Ecto neural progenitor cell (in vitro differentiated cells): ENCODE data around the gene LSM11.

Source experiments
- DNase-seq: peaks from one replicate; pipeline ENCODE4 v3.0.0-alpha.2; 2018; ENCODE audit warnings: low spot score

LSM11 gene

DNA sequence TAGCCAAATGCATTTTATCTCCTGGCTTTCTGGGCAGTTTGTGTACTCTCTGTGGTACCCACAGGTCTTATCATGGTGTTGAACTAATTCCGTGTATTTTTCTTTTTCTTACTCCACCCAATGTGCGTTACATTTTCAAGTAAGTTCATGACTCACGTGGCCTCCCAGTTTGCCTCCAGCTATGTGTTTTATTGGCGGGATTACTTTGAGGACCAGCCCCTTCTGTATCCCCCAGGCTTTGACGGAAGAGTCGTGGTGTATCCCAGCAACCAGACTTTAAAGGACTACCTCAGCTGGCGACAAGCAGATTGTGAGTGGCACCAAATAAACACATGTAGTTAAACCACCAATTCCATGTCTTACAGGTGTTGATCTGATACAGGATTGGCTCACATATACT is 9.1 kb upstream of the LSM11 start:
- no peak for DNase-seq

DNA sequence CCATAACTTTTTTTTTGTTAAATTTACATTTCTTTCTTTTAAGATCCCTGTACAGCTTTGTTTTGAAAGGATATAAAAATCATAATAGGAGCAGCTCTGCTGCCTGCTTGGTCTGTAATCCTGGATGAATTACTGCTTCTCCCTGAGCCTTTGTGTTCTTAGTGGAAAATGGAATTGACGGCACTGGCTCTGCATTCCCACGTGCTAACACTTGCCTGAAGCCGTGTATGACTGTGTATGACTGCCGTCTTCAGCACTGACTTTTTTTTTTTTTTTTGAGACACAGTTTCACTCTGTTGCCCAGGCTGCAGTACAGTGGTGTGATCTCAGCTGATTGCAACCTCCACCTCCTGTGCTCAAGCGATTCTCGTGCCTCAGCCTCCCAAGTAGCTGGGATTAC is 7.5 kb upstream of the LSM11 start:
- no peak for DNase-seq

DNA sequence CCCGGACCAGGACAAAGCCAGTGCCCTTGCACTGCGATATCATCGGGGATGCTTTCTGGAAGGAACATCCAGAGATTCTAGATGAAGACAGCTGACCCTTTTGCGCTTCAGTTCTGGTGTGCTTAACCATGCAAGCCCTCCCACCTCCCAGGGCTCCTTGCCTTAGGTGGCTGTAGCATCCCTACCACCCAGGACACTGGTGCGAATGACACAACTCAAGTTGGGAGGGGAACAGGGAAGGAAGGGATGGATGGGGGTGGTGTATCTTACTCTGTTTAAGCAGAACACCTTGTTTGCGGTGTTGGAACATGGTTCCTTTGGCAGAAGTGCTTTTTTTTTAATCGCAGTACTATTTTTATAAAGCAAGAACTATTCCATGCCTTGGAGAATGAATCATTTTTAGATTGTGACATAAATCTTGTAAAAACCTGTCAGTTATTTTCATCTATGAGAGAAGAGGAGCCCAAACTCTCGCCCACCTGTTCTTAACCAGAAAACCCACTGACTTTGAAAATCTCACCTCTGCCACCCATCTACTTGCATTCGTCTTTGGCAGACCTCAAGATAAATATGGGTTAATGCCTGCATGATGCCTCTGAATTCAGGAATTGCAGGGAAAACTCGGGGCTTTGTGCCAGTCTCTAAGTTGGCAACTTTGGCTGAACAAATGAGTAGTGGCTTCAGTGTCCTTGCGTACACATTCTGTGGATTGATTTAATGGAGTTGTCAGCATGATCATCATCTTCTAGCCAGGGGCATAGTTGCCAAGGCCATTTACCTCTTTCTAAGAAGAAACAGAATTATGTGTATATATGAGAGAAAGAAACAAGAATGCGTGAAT is 3.9 kb upstream of the LSM11 start:
- no peak for DNase-seq

DNA sequence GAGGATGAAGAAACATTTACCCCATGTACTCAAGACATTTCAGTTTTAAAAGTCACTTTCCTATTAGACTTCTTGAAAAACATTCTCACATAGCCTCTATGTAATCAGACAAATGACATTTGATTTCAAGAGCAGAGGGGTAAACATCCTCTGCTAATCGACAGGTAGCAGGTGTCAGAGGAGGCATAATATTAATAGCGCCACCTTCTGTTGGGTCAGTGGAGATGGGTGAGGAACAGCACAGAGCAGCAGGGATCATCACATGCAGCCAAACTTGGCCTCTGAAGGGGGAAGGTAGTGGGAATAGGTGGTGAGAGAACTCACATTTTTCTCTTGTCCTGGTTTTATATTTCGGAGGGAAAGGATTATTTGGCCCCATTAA is 3.3 kb upstream of the LSM11 start:
- no peak for DNase-seq

DNA sequence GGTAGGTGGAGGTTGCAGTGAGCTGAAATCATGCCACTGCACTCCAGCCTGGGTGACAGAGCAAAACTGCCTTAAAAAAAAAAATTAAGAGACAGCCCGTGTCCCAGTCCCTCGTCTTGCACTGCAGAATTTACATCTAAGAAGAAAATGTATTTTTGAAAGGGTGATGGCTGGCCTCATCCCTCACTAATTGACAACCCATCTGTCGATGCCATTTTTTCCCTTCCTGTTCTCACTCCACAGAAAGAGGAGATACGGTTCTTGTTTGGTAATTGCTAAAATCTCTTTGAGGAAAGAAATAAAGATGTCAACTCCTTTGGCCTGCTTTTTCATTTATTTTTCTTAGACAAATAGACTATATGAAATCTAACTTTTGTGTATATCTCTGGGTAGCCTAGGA is 2.4 kb upstream of the LSM11 start:
- no peak for DNase-seq

DNA sequence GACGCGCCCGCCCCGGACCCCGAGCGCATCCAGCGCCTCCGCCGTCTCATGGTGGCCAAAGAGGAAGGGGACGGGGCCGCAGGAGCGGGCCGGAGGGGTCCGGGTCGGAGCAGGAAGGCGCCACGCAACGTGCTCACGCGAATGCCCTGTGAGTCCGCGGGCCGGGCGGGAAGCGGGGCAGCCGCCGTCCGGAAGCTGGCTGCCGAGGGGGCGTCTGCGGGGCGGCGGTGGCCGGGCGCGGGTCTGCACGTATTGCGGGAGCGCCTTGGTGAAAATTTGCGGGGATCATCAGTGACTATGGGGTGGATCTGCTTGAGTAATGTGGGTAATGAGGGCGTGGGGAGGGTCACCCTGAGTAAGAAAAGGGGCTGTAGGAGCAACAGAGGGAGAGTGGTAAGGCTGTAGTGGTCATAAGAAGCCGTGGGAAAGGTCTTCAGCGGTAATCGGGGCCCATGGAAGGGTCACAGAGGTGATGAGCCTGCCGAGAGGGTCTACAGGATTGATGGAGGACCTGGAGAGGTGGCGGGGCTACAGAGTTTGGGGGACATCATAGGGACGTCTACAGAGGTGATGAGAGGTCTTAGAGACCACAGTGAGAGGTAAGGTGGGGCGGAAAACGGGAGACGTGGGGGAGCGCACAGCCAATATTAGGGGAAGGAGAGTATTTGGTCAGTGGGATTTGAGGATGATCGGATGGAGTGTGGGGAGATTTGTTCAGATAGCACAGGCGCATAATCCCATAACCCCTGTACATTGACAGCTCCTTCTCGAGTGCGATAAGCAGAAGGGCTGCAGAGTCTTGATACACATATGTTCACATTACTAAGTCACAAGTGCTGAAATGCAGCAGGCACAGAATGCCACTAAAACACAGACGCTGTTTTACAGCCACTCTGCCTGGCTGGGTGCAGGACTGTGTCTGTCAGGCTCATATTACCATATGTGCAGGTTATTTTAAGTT is 819 bp downstream of the LSM11 start:
- DNase-seq = peak; percentile 63

DNA sequence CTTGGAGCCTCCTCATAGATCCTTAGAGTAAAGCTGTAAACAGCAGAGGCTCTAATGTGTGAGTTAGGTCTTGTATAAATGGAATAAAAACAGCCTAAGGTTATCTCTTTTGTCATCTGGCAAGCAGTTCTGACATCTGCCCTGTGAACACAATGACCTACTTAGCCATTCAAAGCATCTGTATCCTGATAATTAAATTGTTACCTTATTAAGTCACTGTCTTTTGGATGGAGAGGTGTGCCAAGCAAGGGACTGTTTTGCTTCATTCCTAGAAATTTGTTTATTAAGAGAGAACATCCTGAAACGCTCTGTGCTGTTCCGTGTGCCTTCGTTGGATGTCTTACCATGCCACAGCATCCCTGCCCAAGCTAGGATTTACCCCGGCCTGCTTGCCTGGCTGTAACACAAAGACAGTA is 1.5 kb downstream of the LSM11 start:
- DNase-seq = no peak

DNA sequence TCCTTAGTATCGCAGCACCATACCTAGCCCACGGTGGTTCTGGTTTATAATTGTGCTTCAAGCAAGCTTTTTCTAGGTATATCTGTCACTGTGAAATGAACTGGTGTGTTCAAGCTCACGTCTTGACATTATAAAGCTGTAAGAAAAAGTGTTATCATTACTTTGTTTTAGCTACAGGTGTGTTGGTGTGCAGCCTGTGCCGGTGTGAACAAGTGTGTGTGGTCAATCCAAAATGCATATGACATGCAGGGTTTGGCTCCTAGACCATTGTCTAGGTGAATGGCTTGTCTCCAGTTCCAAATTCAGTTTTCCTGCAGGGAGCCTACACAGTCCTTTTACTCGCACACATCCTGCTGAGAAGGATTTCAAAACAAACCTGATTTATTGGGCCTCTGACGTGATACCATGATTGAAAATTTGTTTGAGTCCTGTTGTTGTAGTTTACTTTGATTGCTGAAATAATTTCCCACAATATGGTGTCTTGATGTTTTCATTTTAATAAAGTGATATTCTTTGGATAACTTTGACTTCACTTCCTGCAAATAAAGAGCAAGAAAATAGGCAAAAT is 3.7 kb downstream of the LSM11 start:
- DNase-seq = no peak

DNA sequence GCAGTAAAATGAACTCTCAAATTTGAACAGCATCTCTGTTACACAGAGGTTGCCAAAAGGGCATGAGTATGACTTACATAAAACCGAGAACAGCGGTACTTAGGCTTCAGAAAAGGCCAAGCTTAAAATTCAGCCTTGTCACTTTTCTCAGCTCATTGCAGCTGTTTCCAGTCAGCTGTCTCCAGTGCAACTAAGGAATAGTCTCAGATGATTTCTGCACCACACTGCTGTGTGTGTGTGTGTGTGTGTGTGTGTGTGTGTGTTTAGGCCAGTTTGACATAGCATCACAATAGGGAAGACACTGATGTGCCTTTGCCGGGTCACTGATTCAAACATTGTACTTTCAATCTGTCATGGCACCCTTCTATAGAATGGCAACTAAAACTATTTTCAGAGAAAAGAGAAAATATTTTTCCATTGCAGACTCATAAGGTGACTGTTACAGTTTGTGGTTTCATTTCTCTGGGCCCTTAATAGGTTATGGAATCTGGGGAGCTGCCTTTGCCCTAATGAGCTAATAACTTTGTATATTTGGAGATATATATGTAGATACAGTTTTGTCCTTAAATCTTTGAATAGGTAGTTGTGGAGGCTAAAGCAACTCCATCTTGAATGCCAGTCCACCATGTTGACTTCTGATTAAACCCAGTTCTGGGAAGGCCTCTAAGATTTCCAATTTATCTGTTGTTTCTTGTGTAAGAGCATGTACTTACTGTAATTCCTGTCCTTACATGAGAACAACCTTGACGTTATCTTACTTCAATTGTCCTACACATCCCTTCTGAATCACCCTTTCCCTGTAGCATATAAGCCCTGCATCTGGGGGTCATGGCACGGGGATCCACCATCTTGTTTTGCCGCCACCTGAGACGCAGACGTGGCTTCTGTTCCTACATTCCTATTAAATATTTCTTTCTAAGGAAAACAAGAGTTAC is 4.5 kb downstream of the LSM11 start:
- DNase-seq = no peak

DNA sequence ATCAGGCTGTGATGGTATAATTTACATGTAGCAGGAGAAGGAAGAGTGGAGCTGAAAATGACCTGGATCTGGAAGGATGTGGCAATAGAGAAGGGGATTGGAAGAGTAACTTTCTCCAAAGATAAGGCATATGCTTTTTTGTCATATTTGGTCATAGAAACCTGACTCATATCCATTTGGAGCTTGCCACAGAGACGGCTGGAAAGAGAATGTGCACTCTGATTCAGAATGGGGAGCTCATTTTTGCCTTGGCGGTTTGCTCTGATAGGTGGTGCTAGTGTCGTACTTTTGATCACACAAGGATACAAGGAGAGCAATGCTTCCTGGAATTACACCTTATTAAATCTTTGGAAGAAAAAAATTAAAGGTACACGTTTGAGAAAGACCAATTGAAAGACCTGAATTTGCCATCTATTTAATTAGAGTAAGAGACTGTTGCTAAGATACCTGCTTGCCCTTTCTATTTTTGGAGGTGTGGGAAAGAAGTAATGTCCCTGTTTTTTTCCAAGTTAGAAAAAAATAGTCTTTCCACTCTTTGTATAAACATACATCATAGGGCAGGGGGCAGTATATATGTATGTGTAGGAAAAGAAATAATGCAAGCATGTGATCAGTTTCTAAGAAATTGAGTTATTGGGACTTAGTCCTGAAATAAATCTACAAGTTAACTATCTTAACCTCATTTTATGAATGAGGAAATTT is 5.4 kb downstream of the LSM11 start:
- DNase-seq = no peak

DNA sequence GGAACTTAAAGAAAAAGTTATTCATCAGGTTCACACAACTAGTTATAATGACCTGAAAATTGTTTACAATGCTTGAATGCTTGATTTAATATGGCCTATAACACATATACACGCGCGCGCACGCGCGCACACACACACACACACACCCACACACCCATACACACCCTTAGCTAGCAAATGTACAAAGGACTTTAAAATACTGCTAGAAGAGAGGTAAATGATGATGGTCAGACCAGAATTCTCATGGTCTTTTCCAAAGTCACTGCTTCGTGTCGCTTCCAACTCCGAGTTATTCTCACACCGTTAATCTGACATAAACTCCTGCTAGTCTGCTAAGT is 5.9 kb downstream of the LSM11 start:
- DNase-seq = no peak

DNA sequence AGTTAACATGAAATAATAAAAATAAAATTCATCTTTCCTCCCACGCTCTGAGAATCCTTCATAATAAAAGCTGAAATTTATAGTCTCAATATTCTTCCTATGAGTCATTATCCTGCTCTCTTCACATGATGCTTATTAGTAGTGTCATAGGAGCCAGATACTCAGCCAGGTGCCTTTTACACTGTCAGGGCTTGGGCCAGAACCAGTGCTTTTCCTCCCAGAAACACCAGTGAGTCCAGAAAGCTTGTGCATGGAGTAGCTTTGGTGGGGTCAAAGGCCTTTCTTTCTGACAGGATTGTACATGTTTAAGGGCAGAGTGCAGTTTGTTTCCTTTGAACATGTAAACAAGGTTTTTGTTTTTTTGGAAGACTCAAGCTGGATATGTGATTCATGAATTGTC is 6.8 kb downstream of the LSM11 start:
- DNase-seq = no peak

DNA sequence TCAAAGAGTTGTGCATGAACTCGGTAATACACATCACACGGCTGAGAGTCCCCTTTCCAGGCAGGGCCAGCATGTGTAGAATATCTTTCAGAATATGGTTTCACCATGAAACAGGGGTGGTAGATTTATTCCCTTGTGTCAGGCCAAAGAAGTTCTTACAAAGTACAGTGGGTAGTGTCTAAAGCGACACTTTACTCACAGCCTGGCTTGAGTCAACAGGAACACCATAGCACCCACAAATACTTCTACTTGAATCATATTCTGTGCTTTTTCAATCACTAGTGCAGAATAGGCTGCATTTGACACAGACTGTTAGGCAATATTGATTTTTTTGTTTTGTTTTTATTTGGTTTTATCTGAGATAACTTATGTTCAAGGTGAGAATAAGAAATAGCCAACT is 12.6 kb downstream of the LSM11 start:
- DNase-seq = no peak

DNA sequence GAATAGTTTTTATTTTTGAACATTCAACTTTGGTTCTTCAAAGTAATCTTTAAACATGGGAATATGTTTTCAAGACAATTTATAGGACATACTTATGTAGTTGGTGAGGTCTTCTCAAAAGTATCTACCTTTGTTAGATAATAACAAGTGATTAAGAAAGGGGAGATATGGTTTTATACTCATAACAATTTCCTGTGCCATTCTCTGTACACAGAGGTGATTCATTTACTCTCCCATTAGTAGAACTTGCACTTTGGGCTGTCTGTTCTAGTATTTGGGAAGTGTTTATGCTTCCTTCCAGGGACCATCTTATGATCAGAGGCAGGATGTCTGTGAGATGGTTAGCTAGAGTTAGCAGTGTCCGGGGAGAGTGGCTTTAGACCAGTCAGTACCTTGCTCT is 15.2 kb downstream of the LSM11 start:
- DNase-seq = no peak

DNA sequence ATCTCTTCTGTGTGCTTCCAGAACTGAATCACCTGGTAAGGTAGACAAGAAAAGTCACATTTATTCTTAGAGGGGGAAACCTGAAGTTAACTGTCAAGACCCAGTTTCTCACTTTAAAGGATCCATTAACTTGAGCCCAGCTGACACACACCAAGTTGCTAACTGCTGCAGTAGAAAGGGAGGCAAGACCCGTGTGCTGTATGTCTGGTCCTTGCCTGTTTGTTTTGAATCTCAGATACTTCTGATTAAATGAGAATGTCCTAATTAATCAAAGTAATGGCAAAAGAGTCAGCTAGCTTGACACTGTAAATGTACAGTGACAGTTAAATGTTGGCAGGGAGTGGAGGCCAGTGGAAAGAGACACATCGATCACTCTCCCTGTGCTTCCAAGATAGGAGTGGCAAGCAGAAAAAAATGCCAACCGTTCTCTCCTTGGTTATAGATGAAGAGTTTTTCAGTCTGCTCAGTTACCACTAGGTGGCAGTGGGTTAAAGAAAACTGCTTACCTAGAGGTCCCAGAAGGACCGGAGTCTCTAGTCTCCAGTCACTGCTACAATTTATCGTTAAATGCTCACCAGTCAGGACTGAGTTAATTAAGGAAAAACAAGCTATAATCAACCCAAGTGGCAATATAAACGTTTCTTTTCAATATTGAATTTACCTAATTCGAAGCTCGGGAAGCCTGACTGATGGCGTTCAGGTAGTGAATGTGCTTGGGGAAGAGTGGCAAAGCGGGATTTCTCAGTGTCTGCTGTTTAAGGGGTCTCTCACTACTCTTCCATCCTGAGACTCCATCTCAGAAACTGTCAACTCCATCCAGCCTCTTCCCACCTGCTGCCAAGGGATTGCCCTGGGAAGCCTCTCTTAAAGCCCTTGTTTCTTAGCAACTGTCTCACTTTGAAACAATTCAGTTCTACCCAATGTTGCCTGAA is 18.4 kb downstream of the LSM11 start:
- no peak for DNase-seq

DNA sequence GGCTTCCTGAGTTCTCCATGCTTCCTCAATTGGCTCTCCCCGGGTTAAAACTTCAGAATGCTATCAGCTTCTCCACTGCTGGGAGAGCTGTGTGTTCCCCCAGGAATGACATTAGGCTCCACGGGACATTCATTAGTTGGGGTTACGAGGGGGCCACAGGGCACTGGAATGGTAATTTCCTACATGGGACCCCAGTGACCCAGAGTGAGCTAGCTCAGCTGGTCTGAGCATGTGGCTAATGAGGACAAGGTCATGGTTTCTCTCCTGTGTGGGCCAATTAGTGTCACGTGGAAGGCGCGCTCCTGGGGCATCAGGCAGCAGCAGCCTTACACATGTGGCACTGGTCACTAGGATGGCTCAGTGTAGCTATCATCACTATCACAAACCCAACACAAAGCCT is 21.0 kb downstream of the LSM11 start:
- no peak for DNase-seq

DNA sequence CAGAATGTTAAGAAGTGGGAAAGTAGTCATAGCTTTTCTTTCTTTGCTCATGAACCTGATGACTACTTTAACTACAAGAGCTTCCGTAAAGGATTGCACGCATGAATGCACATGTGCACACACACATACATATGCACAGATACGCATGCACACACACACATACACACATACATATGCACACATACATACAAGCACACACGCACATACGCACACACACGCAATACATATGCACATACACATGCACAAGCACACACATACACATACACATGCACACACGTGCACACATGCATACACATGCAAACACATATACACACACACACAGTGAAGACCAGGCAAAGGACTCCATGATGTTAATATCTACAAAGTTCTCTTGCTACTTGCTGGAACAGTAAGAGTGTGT is 22.9 kb downstream of the LSM11 start:
- DNase-seq = no peak

DNA sequence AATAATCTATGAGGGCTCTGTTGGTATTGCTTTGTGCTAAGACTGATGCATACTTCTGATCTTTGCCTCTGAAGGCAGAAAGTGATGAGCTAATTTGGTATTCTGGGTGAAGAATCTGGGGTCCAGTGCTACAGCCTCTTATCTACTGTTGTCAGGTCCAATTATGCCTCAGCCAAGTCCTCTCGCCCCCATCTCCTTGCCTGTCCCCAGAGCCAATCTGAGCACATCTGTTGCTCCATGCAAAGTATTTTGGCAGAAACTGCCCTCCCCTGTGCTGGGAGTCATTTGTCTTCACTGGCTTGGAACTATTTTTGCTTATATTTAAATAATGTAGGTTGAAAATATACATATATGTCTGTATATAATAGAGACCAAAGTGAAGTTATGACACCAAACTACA is 23.4 kb downstream of the LSM11 start:
- no peak for DNase-seq

DNA sequence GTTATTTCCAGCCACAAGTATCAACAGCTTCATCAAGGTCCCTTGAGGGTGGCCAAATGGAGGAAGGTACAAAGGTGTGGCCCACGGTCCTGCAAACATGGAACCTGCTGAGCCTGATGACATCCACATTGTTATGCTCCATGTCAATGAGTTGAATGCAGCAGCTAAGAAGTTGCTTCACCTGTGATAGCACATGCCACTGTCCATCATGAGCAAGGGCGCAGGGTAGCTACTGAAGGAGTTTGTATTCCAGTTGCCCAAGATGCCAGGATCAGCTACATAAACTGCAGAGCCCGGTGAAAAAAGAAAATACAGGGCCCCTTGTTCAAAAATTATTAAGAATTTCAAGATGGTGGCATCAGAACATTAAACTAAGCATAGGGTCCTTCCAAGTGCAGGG is 24.2 kb downstream of the LSM11 start:
- DNase-seq = no peak

DNA sequence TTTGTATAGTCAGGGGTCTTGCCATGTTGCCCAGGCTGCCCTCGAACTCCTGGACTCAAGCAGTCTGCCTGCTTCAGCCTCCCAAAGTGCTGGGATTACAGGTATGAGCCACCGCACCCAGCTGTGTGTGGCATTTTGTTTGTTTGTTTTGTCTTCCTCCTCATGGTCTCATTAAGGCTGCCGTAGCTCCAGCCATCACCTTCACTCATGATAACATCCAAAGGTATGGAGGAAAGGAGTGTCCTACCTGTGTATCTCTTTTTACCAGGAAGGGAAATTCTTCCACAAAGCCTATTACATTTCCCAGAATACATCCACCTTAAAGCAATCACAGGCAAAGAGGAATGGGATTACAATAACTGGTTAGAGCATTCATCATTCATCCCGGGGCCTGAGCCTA is 27.2 kb downstream of the LSM11 start:
- DNase-seq = no peak
